CD4-positive, CD25-positive, alpha-beta regulatory T cell (primary cell): ENCODE results near the gene CDCA7. TPM values are rescaled to one million over a fixed set of nuclear protein-coding genes. Genes with fewer than 3 reads are reported as not detected.
"Not testable (repeated sequence)": the region's sequence is repeated elsewhere in the genome, so short reads cannot be mapped to it uniquely, and the experiment has no call there.

Source experiments
- ATAC-seq, 2 donors: fragments of 150-1000 bp; cut with Tn5 transposase; one replicate each; pipeline ENCODE4 v1.10.0; 2021; ENCODE audit warnings: low read depth in 2 of 2, moderate number of reproducible peaks in 2 of 2, moderate library complexity in 1 of 2
- DNase-seq, 3 donors: peaks; one replicate each; pipeline versions ENCODE4 v3.0.0 to v3.0.0-alpha.2; 2012 to 2022; ENCODE audit warnings: mixed read lengths in 1 of 3
- H3K27ac ChIP-seq: one replicate; pipeline ENCODE4 v1.7.0; 2013; ENCODE audit warnings: mild to moderate bottlenecking, low read length; ENCODE audit not compliant: insufficient read depth, poor library complexity, severe bottlenecking
- H3K27me3 ChIP-seq: one replicate; pipeline ENCODE4 v1.7.0; 2013; ENCODE audit warnings: low read length; ENCODE audit not compliant: control insufficient read depth, insufficient read depth
- H3K36me3 ChIP-seq: one replicate; pipeline ENCODE4 v1.7.0; 2013; ENCODE audit warnings: mild to moderate bottlenecking, low read length, moderate library complexity; ENCODE audit not compliant: control insufficient read depth, insufficient read depth
- H3K4me1 ChIP-seq: 2 replicates; pipeline ENCODE4 v1.7.0; 2013; ENCODE audit warnings: mild to moderate bottlenecking, low read length; ENCODE audit not compliant: insufficient read depth, control insufficient read depth, poor library complexity, severe bottlenecking
- H3K4me3 ChIP-seq: one replicate; pipeline ENCODE4 v1.7.0; 2013; ENCODE audit warnings: low read depth, mild to moderate bottlenecking, low read length, moderate library complexity
- H3K9me3 ChIP-seq, 2 experiments: 1 replicate in 1 of 2; 2 replicates in 1 of 2; pipeline ENCODE4 v1.7.0; 2013; ENCODE audit warnings: low read length in 2 of 2, mild to moderate bottlenecking in 1 of 2, moderate library complexity in 1 of 2; ENCODE audit not compliant: control insufficient read depth in 2 of 2
- H3K27ac Mint-ChIP-seq, 3 donors: one replicate each; pipeline ENCODE4 v1.8.0; 2020 to 2022; ENCODE audit warnings: mild to moderate bottlenecking in 3 of 3, mixed read lengths in 3 of 3, moderate library complexity in 2 of 3
- H3K27me3 Mint-ChIP-seq: one replicate; pipeline ENCODE4 v1.8.0; 2022; ENCODE audit warnings: mild to moderate bottlenecking, mixed read lengths
- H3K36me3 Mint-ChIP-seq: one replicate; pipeline ENCODE4 v1.8.0; 2020; ENCODE audit warnings: mixed read lengths
- H3K4me1 Mint-ChIP-seq, 4 donors: one replicate each; pipeline ENCODE4 v1.8.0; 2020 to 2022; ENCODE audit warnings: mixed read lengths in 4 of 4, mild to moderate bottlenecking in 1 of 4
- H3K4me3 Mint-ChIP-seq, 4 donors: one replicate each; pipeline ENCODE4 v1.8.0; 2020 to 2022; ENCODE audit warnings: mild to moderate bottlenecking in 4 of 4, mixed read lengths in 4 of 4, moderate library complexity in 3 of 4
- H3K9me3 Mint-ChIP-seq, 7 donors: one replicate each; pipeline ENCODE4 v1.8.0; 2020 to 2022; ENCODE audit warnings: mixed read lengths in 7 of 7, mild to moderate bottlenecking in 3 of 7, moderate library complexity in 2 of 7
- polyA plus RNA-seq, 4 donors: library from polyadenylated mRNA; unstranded; fragments of 300-500 nt; fragmentation: Illumina TruSeq; gene quantifications; one replicate each; pipeline ENCODE4 v1.2.3, GENCODE V29; 2021
- total RNA-seq: library from RNA; stranded (reverse); gene quantifications from one replicate; pipeline ENCODE4 v1.2.3, GENCODE V29; 2022

The CDCA7 gene
- total and polyA plus RNA-seq, 5 donors from 2014 or later: 7.2 to 20.0 (median 12.9) TPM

- not testable (repeated sequence) for H3K36me3 ChIP-seq, H3K9me3 ChIP-seq, H3K9me3 Mint-ChIP-seq, H3K36me3 Mint-ChIP-seq, H3K4me1 ChIP-seq, ATAC-seq, DNase-seq, H3K4me3 ChIP-seq, H3K4me1 Mint-ChIP-seq, H3K4me3 Mint-ChIP-seq, H3K27ac Mint-ChIP-seq, H3K27ac ChIP-seq
- H3K27me3 Mint-ChIP-seq: peaks cover 21% of the 10 kb centered on the region
- H3K27me3 ChIP-seq: peaks cover 13% of the 10 kb centered on the region
Measured at GRCh38 chr2:173416415-173417152, 61.9 kb downstream of the CDCA7 start.

- no peak overlapping the region for H3K4me3 ChIP-seq
- H3K27me3 Mint-ChIP-seq: peaks cover 23% of the 10 kb centered on the region
- H3K4me1 ChIP-seq: no peaks in the 10 kb centered on the region
- ATAC-seq (no peak), DNase-seq (no peak)
- no peaks in the 10 kb centered on the region for H3K9me3 Mint-ChIP-seq
- H3K4me1 Mint-ChIP-seq: no peaks in the 10 kb centered on the region
- H3K36me3 ChIP-seq: no peaks in the 10 kb centered on the region
- no peak overlapping the region for H3K27ac ChIP-seq
- no peaks in the 10 kb centered on the region for H3K9me3 ChIP-seq
- no peaks in the 10 kb centered on the region for H3K36me3 Mint-ChIP-seq
- H3K27ac Mint-ChIP-seq: no peak overlapping the region
- H3K27me3 ChIP-seq: peaks cover 13% of the 10 kb centered on the region
- H3K4me3 Mint-ChIP-seq: no peak overlapping the region
Measured at GRCh38 chr2:173417341-173417740, 62.7 kb downstream of the CDCA7 start.

DNA sequence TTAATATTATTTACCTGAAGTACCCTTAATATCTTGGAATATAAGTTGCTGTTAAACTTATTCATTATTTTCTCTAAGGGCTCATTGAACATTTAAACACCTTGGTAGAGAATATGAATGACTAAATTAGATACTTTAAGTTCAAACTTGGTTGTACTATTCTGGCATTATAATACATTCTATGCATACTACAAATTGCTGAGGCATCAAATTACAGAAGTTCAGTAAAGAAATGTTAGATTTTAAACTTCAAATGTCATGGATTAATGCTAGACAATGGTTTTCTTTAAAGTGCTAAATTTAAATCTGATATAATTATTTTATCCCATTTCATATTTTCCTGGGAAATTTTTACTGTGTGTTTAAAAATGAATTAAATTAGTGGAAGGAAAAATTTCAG, 63.1 kb downstream of the CDCA7 start:
- Mint-ChIP-seq H3K9me3 (no peaks in the 10 kb centered on the region), H3K36me3 (no peaks in the 10 kb centered on the region)
- no peaks in the 10 kb centered on the region for H3K4me1 ChIP-seq

More for the DNA sequence above, 63.1 kb downstream of the CDCA7 start:
- DNase-seq (no peak), ATAC-seq (no peak)
- no peak overlapping the region for H3K27ac Mint-ChIP-seq
- Histone ChIP-seq H3K27me3 (peaks cover 13% of the 10 kb centered on the region), H3K9me3 (no peaks in the 10 kb centered on the region), H3K4me3 (no peak overlapping the region), H3K27ac (no peak overlapping the region), H3K36me3 (no peaks in the 10 kb centered on the region)
- no peaks in the 10 kb centered on the region for H3K4me1 Mint-ChIP-seq
- no peak overlapping the region for H3K4me3 Mint-ChIP-seq
- peaks cover 22% of the 10 kb centered on the region for H3K27me3 Mint-ChIP-seq
